IPS-NIHi7 (cell line): ENCODE data around the gene KCNK1.
"Not testable (repeated sequence)": the region's sequence is repeated elsewhere in the genome, so short reads cannot be mapped to it uniquely, and the experiment has no call there.

Experiments used
- DNase-seq: peaks from one replicate; pipeline ENCODE4 v3.0.0; 2012; ENCODE audit warnings: mixed read lengths; ENCODE audit errors: extremely low spot score

The KCNK1 gene

GRCh38 chr1:233607252-233608119 is 6.4 kb upstream of the KCNK1 start:
- no peak for DNase-seq

GRCh38 chr1:233608988-233609387 is 4.9 kb upstream of the KCNK1 start:
- no peak for DNase-seq

- DNase-seq, result no peak
Observed at GRCh38 chr1:233609926-233610325, 4.0 kb upstream of the KCNK1 start.

- no peak for DNase-seq
Observed at GRCh38 chr1:233610628-233611027, 3.3 kb upstream of the KCNK1 start.

GRCh38 chr1:233611363-233611762 is 2.5 kb upstream of the KCNK1 start:
- DNase-seq, result not testable (repeated sequence)

- DNase-seq, result peak; percentile 45
Observed at GRCh38 chr1:233614173-233614742, 352 bp downstream of the KCNK1 start.

- no peak for DNase-seq
Observed at GRCh38 chr1:233614743-233615521, 1.0 kb downstream of the KCNK1 start.

GRCh38 chr1:233615571-233615970 is 1.7 kb downstream of the KCNK1 start:
- no peak for DNase-seq

- no peak for DNase-seq
Observed at GRCh38 chr1:233617025-233617424, 3.1 kb downstream of the KCNK1 start.

GRCh38 chr1:233619414-233619813 is 5.5 kb downstream of the KCNK1 start:
- DNase-seq, result not testable (repeated sequence)

- DNase-seq, result no peak
Observed at GRCh38 chr1:233620065-233620464, 6.2 kb downstream of the KCNK1 start.

GRCh38 chr1:233621923-233622322 is 8.0 kb downstream of the KCNK1 start:
- DNase-seq, result no peak

- no peak for DNase-seq
Observed at GRCh38 chr1:233624289-233624688, 10.4 kb downstream of the KCNK1 start.

- DNase-seq, result no peak
Observed at GRCh38 chr1:233625087-233625486, 11.2 kb downstream of the KCNK1 start.

- DNase-seq, result no peak
Observed at GRCh38 chr1:233625510-233625981, 11.6 kb downstream of the KCNK1 start.

GRCh38 chr1:233627376-233627775 is 13.5 kb downstream of the KCNK1 start:
- no peak for DNase-seq

GRCh38 chr1:233627823-233628222 is 13.9 kb downstream of the KCNK1 start:
- DNase-seq, result no peak

GRCh38 chr1:233629305-233629935 is 15.5 kb downstream of the KCNK1 start:
- DNase-seq, result no peak

GRCh38 chr1:233631810-233632405 is 18.0 kb downstream of the KCNK1 start:
- no peak for DNase-seq

- DNase-seq, result no peak
Observed at GRCh38 chr1:233632436-233632835, 18.5 kb downstream of the KCNK1 start.

GRCh38 chr1:233635765-233636502 is 22.0 kb downstream of the KCNK1 start:
- DNase-seq, result peak; percentile 70
